SK-N-MC (cell line): ENCODE results near the gene PPP1CB.

Experiments used
- EZH2 ChIP-seq: fragments of 200-600 bp; sonication (generic); IDR thresholded peaks from one replicate; pipeline ENCODE4 v1.6.1; 2017; ENCODE audit warnings: antibody characterized with exemption
- FOXP2 ChIP-seq: optimal IDR thresholded peaks from 2 replicates; pipeline ENCODE3; 2011; ENCODE audit warnings: mild to moderate bottlenecking, moderate library complexity; ENCODE audit not compliant: insufficient read depth; ENCODE audit errors: extremely low read length, control extremely low read depth

DNA sequence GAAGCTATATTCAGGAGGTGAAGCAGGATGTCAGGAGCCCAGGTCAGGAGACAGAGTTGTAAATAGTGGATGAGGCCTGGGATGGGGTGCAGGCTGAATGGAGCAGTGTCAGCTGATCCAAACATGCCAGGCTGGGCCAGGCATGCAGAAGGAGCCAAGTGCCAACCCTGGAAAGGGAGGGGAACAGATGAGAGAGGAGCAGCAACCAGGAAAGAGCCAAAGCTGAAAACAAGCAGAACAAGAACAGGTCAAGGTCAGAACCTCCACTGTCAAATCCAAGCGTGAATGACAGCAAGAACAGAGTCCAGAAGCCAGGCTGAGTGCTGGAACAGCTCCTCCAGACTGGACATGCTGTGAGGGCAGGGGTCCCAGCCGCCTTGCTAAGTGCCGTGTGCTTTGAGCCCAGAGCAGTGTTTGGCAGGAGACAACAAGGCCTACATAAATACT is 49.2 kb upstream of the PPP1CB start:
- TF ChIP-seq EZH2 = no peak
- TF ChIP-seq FOXP2 = no peak
